Hepatocyte (in vitro differentiated cells): ENCODE results near the gene RANBP1. TPM values are rescaled to one million over a fixed set of nuclear protein-coding genes. Genes with fewer than 3 reads are reported as not detected.

ENCODE experiments used
- DNase-seq: peaks from one replicate; pipeline ENCODE4 v3.0.0-alpha.2; 2016; ENCODE audit warnings: low spot score
- H2AFZ ChIP-seq: fragments of 200-600 bp; sonication (generic); 2 replicates; pipeline ENCODE4 v1.6.0; 2016; ENCODE audit warnings: antibody characterized with exemption, mild to moderate bottlenecking
- H3K27ac ChIP-seq: fragments of 200-600 bp; sonication (generic); 2 replicates; pipeline ENCODE4 v1.5.1; 2016; ENCODE audit warnings: mild to moderate bottlenecking
- H3K27me3 ChIP-seq: fragments of 200-600 bp; sonication (generic); 2 replicates; pipeline ENCODE4 v1.6.1; 2016
- H3K36me3 ChIP-seq: fragments of 200-600 bp; sonication (generic); replicated peaks from 2 replicates; pipeline ENCODE4 v1.5.1; 2016; ENCODE audit warnings: low read depth; ENCODE audit not compliant: insufficient read depth
- H3K4me1 ChIP-seq: fragments of 200-600 bp; sonication (generic); 2 replicates; pipeline ENCODE4 v1.5.1; 2016; ENCODE audit warnings: mild to moderate bottlenecking, moderate library complexity; ENCODE audit not compliant: insufficient read depth
- H3K4me2 ChIP-seq: fragments of 200-600 bp; sonication (generic); 2 replicates; pipeline ENCODE4 v1.6.0; 2016
- H3K4me3 ChIP-seq: fragments of 200-600 bp; sonication (generic); 2 replicates; pipeline ENCODE4 v1.5.1; 2016; ENCODE audit warnings: mild to moderate bottlenecking
- H3K79me2 ChIP-seq: fragments of 200-600 bp; sonication (generic); 2 replicates; pipeline ENCODE4 v1.6.0; 2017; ENCODE audit warnings: mild to moderate bottlenecking
- H3K9me2 ChIP-seq: fragments of 200-600 bp; sonication (generic); replicated peaks from 2 replicates; pipeline ENCODE4 v1.6.0; 2017; ENCODE audit warnings: mild to moderate bottlenecking; ENCODE audit not compliant: insufficient read depth
- H3K9me3 ChIP-seq: fragments of 200-600 bp; sonication (generic); 2 replicates; pipeline ENCODE4 v1.5.1; 2016; ENCODE audit warnings: low read depth, mild to moderate bottlenecking
- H4K20me1 ChIP-seq: fragments of 200-600 bp; sonication (generic); 2 replicates; pipeline ENCODE4 v1.6.0; 2016; ENCODE audit warnings: mild to moderate bottlenecking; ENCODE audit not compliant: insufficient read depth, poor library complexity, severe bottlenecking
- CTCF ChIP-seq: fragments of 200-600 bp; sonication (generic); IDR thresholded peaks from 2 replicates; pipeline ENCODE4 v1.5.1; 2016; ENCODE audit warnings: antibody characterized with exemption, mild to moderate bottlenecking; ENCODE audit not compliant: poor library complexity
- EZH2 ChIP-seq: fragments of 200-600 bp; sonication (generic); IDR thresholded peaks from 2 replicates; pipeline ENCODE4 v1.6.1; 2016; ENCODE audit warnings: antibody characterized with exemption, mild to moderate bottlenecking, borderline replicate concordance
- EZH2phosphoT487 ChIP-seq: fragments of 200-600 bp; sonication (generic); IDR thresholded peaks from one replicate; pipeline ENCODE4 v1.6.1; 2018; ENCODE audit warnings: antibody characterized with exemption, mild to moderate bottlenecking, low read depth, moderate library complexity; ENCODE audit not compliant: unreplicated experiment, severe bottlenecking
- WGBS: methylation state at CpG from one replicate; pipeline ENCODE4 v1.1.6; 2016; ENCODE audit warnings: low lambda C conversion rate; ENCODE audit errors: missing lambda C conversion rate; 5-methylcytosine and 5-hydroxymethylcytosine counted together
- polyA plus RNA-seq: library from polyadenylated mRNA; unstranded; fragments of >200 nt; fragmentation: Nextera tagmentation; extraction: Ambion mirVana; gene quantifications from 2 replicates; pipeline ENCODE4 v1.2.1, GENCODE V29; 2016
- total RNA-seq: library from RNA; depleted of rRNA; stranded (reverse); fragments of >200 nt; gene quantifications from 2 replicates; pipeline ENCODE4 v1.2.3, GENCODE V29; 2014

RANBP1 gene
- total and polyA plus RNA-seq, 2 experiments from 2014 or later: 189 to 227 TPM

- Histone ChIP-seq H3K9me3 (no peaks in the 10 kb centered on the region), H3K27ac (no peak overlapping the region), H2AFZ (no peak overlapping the region), H3K36me3 (no peaks in the 10 kb centered on the region), H3K79me2 (peaks cover 10% of the 10 kb centered on the region), H3K4me2 (no peak overlapping the region), H3K9me2 (no peaks in the 10 kb centered on the region), H3K4me3 (no peak overlapping the region), H3K27me3 (no peaks in the 10 kb centered on the region), H4K20me1 (no peaks in the 10 kb centered on the region), H3K4me1 (no peaks in the 10 kb centered on the region)
- TF ChIP-seq CTCF (no peak), EZH2phosphoT487 (no peak), EZH2 (no peak)
- WGBS: 96% methylated on average over 20 of the region's 20 CpGs
- no peak for DNase-seq
Observed at GRCh38 chr22:20106205-20106848, 9.6 kb upstream of the RANBP1 start.

GRCh38 chr22:20106849-20107237, 9.1 kb upstream of the RANBP1 start:
- H4K20me1 ChIP-seq: no peaks in the 10 kb centered on the region
- no peak overlapping the region for H2AFZ ChIP-seq
- H3K79me2 ChIP-seq: peaks cover 6% of the 10 kb centered on the region
- H3K36me3 ChIP-seq: no peaks in the 10 kb centered on the region
- TF ChIP-seq EZH2 (no peak), EZH2phosphoT487 (no peak), CTCF (no peak)
- H3K9me3 ChIP-seq: no peaks in the 10 kb centered on the region
- 97% methylated on average over 10 of the region's 10 CpGs for WGBS
- H3K9me2 ChIP-seq: no peaks in the 10 kb centered on the region
- no peaks in the 10 kb centered on the region for H3K27me3 ChIP-seq
- no peak overlapping the region for H3K4me3 ChIP-seq
- no peak overlapping the region for H3K27ac ChIP-seq
- H3K4me1 ChIP-seq: no peaks in the 10 kb centered on the region
- H3K4me2 ChIP-seq: no peak overlapping the region
- no peak for DNase-seq

- Histone ChIP-seq H2AFZ (no peak overlapping the region), H3K4me3 (no peak overlapping the region), H3K27me3 (no peaks in the 10 kb centered on the region), H3K36me3 (no peaks in the 10 kb centered on the region), H4K20me1 (no peaks in the 10 kb centered on the region), H3K4me1 (no peaks in the 10 kb centered on the region), H3K79me2 (peaks cover 4% of the 10 kb centered on the region), H3K9me3 (no peaks in the 10 kb centered on the region), H3K9me2 (no peaks in the 10 kb centered on the region), H3K27ac (no peak overlapping the region), H3K4me2 (no peak overlapping the region)
- no peak for DNase-seq
- TF ChIP-seq EZH2: no peak
- TF ChIP-seq CTCF: no peak
- WGBS: 97% methylated on average over 7 of the region's 7 CpGs
Observed at GRCh38 chr22:20107471-20107901, 8.4 kb upstream of the RANBP1 start.
